ENCODE measurements around the gene GABPB2. TPM values are rescaled to one million over a fixed set of nuclear protein-coding genes. Genes with fewer than 3 reads are reported as not detected.

The GABPB2 gene
- total and polyA plus RNA-seq, 9 donors = 3.7 to 8.2 (median 4.9) TPM

- Histone ChIP-seq H3K4me1 (ENCODE audit: control insufficient read depth, insufficient read depth, low read length) (peaks cover 47% of the 10 kb centered on the region), H3K9me3 (replicated peaks; ENCODE audit: control insufficient read depth, low read depth, low read length) (no peaks in the 10 kb centered on the region), H3K27me3 (ENCODE audit: control insufficient read depth, insufficient read depth, low read length) (no peaks in the 10 kb centered on the region), H3K36me3 (ENCODE audit: control insufficient read depth, insufficient read depth, low read length) (peaks cover 37% of the 10 kb centered on the region), H3K4me3 (ENCODE audit: low read length) (peak overlapping the region; percentile 93), H3K27ac (ENCODE audit: low read length) (peak overlapping the region; percentile 95)
- DNase-seq = no peak
- WGBS (ENCODE audit: insufficient coverage) = no CpG with 5 or more reads among the region's 5 CpGs
Observed at GRCh38 chr1:151143986-151144385, 73.4 kb downstream of the GABPB2 start.

- Histone ChIP-seq H3K9me3 (replicated peaks; ENCODE audit: control insufficient read depth, low read depth, low read length) (no peaks in the 10 kb centered on the region), H3K4me1 (ENCODE audit: control insufficient read depth, insufficient read depth, low read length) (peaks cover 47% of the 10 kb centered on the region), H3K27me3 (ENCODE audit: control insufficient read depth, insufficient read depth, low read length) (no peaks in the 10 kb centered on the region), H3K27ac (ENCODE audit: low read length) (peak overlapping the region; percentile 95), H3K36me3 (ENCODE audit: control insufficient read depth, insufficient read depth, low read length) (peaks cover 30% of the 10 kb centered on the region), H3K4me3 (ENCODE audit: low read length) (peak overlapping the region; percentile 93)
- WGBS (ENCODE audit: insufficient coverage) = 40% methylated on average over 1 of the region's 7 CpGs
- peak; percentile 91 for DNase-seq
Observed at GRCh38 chr1:151144474-151145303, 74.1 kb downstream of the GABPB2 start.

DNA sequence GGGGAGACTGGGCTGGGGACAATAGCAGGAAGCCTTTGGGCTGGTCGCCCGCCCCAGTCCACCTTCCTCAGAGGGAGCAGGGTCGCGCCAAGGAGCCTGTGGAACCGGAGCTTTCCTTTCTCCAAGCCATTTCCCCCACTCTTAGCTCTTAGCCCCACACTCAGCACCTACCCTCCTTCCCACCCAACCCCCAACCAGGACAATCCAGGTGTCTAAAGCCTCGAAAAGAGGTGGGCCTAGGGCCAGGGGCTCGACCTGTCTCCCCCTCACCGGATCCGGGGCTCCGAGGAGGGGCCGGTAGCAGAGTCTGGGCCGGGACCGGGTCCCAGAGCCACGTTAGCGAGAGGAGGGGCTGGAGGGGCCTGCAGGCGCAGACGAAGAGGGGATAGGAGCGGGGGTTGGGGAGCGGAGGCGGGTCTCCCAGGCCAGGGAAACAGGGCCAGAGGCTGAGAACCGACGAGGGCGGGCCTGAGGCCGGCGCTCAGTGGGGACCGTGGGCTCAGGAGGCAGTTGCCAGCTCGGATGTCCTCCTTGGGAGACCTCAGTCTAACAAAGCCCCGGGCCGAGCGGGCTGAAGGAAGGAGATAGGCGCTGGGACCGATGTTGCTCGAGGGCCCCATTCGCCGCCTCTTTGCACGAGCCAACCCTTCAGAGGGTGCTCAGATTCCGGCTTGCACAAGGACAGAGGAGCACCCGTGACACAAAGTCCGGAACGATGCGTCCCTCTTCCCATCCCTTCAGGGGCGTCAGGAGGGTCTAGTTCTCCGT, 74.9 kb downstream of the GABPB2 start:
- 3% methylated on average over 39 of the region's 43 CpGs for WGBS (ENCODE audit: insufficient coverage)
- H3K4me1 ChIP-seq (ENCODE audit: control insufficient read depth, insufficient read depth, low read length) = peaks cover 47% of the 10 kb centered on the region
- DNase-seq = peak; percentile 72
- no peaks in the 10 kb centered on the region for H3K9me3 ChIP-seq (replicated peaks; ENCODE audit: control insufficient read depth, low read depth, low read length)
- peak overlapping the region; percentile 93 for H3K4me3 ChIP-seq (ENCODE audit: low read length)
- peaks cover 22% of the 10 kb centered on the region for H3K36me3 ChIP-seq (ENCODE audit: control insufficient read depth, insufficient read depth, low read length)
- H3K27ac ChIP-seq (ENCODE audit: low read length) = peak overlapping the region; percentile 95
- H3K27me3 ChIP-seq (ENCODE audit: control insufficient read depth, insufficient read depth, low read length) = no peaks in the 10 kb centered on the region

GRCh38 chr1:151146072-151146411, 75.5 kb downstream of the GABPB2 start:
- Histone ChIP-seq H3K9me3 (replicated peaks; ENCODE audit: control insufficient read depth, low read depth, low read length) (no peaks in the 10 kb centered on the region), H3K36me3 (ENCODE audit: control insufficient read depth, insufficient read depth, low read length) (peaks cover 19% of the 10 kb centered on the region), H3K4me1 (ENCODE audit: control insufficient read depth, insufficient read depth, low read length) (peaks cover 47% of the 10 kb centered on the region), H3K27me3 (ENCODE audit: control insufficient read depth, insufficient read depth, low read length) (no peaks in the 10 kb centered on the region), H3K27ac (ENCODE audit: low read length) (peak overlapping the region; percentile 95), H3K4me3 (ENCODE audit: low read length) (peak overlapping the region; percentile 93)
- no peak for DNase-seq
- 0% methylated on average over 23 of the region's 26 CpGs for WGBS (ENCODE audit: insufficient coverage)

GRCh38 chr1:151146412-151147131, 76.0 kb downstream of the GABPB2 start, which contains the start of gene SEMA6C:
Gene SEMA6C (minus strand): TSS chr1:151146631. CDS start chr1:151142621, 4,010 bp downstream.
- H3K4me1 ChIP-seq (ENCODE audit: control insufficient read depth, insufficient read depth, low read length) = peaks cover 47% of the 10 kb centered on the region

DNA sequence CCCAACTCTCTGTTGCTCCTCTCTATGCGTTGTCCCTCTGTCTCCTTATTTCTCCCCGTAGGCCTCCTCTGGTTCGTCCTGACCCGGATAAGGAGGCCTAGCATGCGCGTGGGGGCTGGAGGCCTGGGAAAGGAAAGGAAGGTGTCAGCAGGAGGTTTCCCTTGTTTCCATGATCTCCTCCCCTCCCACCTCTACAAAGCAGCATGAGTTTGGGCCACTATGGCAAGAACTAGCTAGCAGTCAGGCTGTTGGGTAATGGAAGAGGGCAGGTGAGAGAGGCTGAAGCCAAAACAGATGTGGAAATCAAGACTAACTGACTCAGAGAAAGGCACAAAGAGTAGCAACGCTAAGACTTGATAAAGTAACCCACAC, 76.6 kb downstream of the GABPB2 start:
- DNase-seq = no peak
- peak overlapping the region; percentile 85 for H3K27ac ChIP-seq (ENCODE audit: low read length)
- peaks cover 14% of the 10 kb centered on the region for H3K36me3 ChIP-seq (ENCODE audit: control insufficient read depth, insufficient read depth, low read length)
- H3K4me3 ChIP-seq (ENCODE audit: low read length) = peak overlapping the region; percentile 93
- no CpG with 5 or more reads among the region's 7 CpGs for WGBS (ENCODE audit: insufficient coverage)
- no peaks in the 10 kb centered on the region for H3K9me3 ChIP-seq (replicated peaks; ENCODE audit: control insufficient read depth, low read depth, low read length)
- H3K4me1 ChIP-seq (ENCODE audit: control insufficient read depth, insufficient read depth, low read length) = peaks cover 45% of the 10 kb centered on the region
- H3K27me3 ChIP-seq (ENCODE audit: control insufficient read depth, insufficient read depth, low read length) = no peaks in the 10 kb centered on the region

More at GRCh38 chr1:151146412-151147131, 76.0 kb downstream of the GABPB2 start, which contains the start of gene SEMA6C:
- under 1% methylated on average over 59 of the region's 61 CpGs for WGBS (ENCODE audit: insufficient coverage)
- peak within 1 kb of the TSS; percentile 93 for H3K4me3 ChIP-seq (ENCODE audit: low read length)
- peak; percentile 98 for DNase-seq
- peak within 1 kb of the TSS; percentile 95 for H3K27ac ChIP-seq (ENCODE audit: low read length)
- H3K9me3 ChIP-seq (replicated peaks; ENCODE audit: control insufficient read depth, low read depth, low read length) = no peaks in the 10 kb centered on the region
- H3K36me3 ChIP-seq (ENCODE audit: control insufficient read depth, insufficient read depth, low read length) = peaks cover 16% of the 10 kb centered on the region
- no peaks in the 10 kb centered on the region for H3K27me3 ChIP-seq (ENCODE audit: control insufficient read depth, insufficient read depth, low read length)

- H3K4me3 ChIP-seq (ENCODE audit: low read length) = no peak overlapping the region
- H3K4me1 ChIP-seq (ENCODE audit: control insufficient read depth, insufficient read depth, low read length) = peaks cover 40% of the 10 kb centered on the region
- H3K27me3 ChIP-seq (ENCODE audit: control insufficient read depth, insufficient read depth, low read length) = no peaks in the 10 kb centered on the region
- no peak overlapping the region for H3K27ac ChIP-seq (ENCODE audit: low read length)
- WGBS (ENCODE audit: insufficient coverage) = no CpG with 5 or more reads among the region's 2 CpGs
- no peaks in the 10 kb centered on the region for H3K9me3 ChIP-seq (replicated peaks; ENCODE audit: control insufficient read depth, low read depth, low read length)
- peaks cover 8% of the 10 kb centered on the region for H3K36me3 ChIP-seq (ENCODE audit: control insufficient read depth, insufficient read depth, low read length)
- DNase-seq = no peak
Observed at GRCh38 chr1:151147665-151148064, 77.1 kb downstream of the GABPB2 start.

GRCh38 chr1:151156515-151156819, 85.9 kb downstream of the GABPB2 start, which contains the start of gene TNFAIP8L2:
Gene TNFAIP8L2 (plus strand): TSS chr1:151156649. CDS start chr1:151158698, 2,049 bp downstream.
- 57% methylated on average over 1 of the region's 4 CpGs for WGBS (ENCODE audit: insufficient coverage)
- H3K4me1 ChIP-seq (ENCODE audit: control insufficient read depth, insufficient read depth, low read length) = no peaks in the 10 kb centered on the region
- H3K36me3 ChIP-seq (ENCODE audit: control insufficient read depth, insufficient read depth, low read length) = peaks cover 43% of the 10 kb centered on the region
- H3K27me3 ChIP-seq (ENCODE audit: control insufficient read depth, insufficient read depth, low read length) = no peaks in the 10 kb centered on the region
- DNase-seq = no peak
- peak within 1 kb of the TSS; percentile 21 for H3K4me3 ChIP-seq (ENCODE audit: low read length)
- no peaks in the 10 kb centered on the region for H3K9me3 ChIP-seq (replicated peaks; ENCODE audit: control insufficient read depth, low read depth, low read length)
- peak within 1 kb of the TSS; percentile 7 for H3K27ac ChIP-seq (ENCODE audit: low read length)

DNA sequence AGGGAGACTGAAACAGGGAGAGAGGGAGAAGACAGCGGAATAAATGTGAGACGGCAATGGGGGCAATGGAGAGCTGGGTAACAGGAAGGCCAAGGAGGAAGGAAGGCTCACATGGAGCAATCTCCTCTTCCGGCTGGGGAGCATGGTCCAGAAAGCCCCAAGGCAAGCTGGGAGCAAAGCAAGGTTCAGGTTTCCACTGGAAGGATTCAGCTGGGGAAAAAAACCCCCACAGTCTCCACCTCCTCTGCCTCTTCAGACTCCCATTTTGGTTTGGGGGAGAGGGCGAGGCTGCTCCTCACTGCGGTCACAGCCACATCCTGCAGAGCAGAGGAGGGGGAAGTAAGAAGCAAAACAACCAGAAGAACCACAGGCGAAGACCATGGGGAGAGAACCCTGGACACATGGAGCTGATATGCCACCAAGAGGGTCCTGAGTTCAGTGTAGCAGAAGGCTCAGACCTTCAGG, 86.5 kb downstream of the GABPB2 start:
- H3K36me3 ChIP-seq (ENCODE audit: control insufficient read depth, insufficient read depth, low read length) = peaks cover 47% of the 10 kb centered on the region
- H3K27ac ChIP-seq (ENCODE audit: low read length) = no peak overlapping the region
- peak overlapping the region; percentile 21 for H3K4me3 ChIP-seq (ENCODE audit: low read length)
- H3K4me1 ChIP-seq (ENCODE audit: control insufficient read depth, insufficient read depth, low read length) = no peaks in the 10 kb centered on the region
- DNase-seq = peak; percentile 55
- H3K27me3 ChIP-seq (ENCODE audit: control insufficient read depth, insufficient read depth, low read length) = no peaks in the 10 kb centered on the region
- no peaks in the 10 kb centered on the region for H3K9me3 ChIP-seq (replicated peaks; ENCODE audit: control insufficient read depth, low read depth, low read length)
- 85% methylated on average over 4 of the region's 6 CpGs for WGBS (ENCODE audit: insufficient coverage)
